GM12892 (cell line): ENCODE results near the gene BCL7A.

Source experiments
- DNase-seq: peaks from one replicate; pipeline ENCODE4 v3.0.0; 2011; ENCODE audit not compliant: insufficient read length
- FAIRE-seq: peaks from 2 replicates; lab custom pipeline; 2011; peaks lifted over from hg19 to GRCh38; lab: Jason Lieb, UNC
- POLR2A ChIP-seq: IDR thresholded peaks from 2 replicates; pipeline ENCODE4 v1.6.1; 2011; ENCODE audit warnings: low read depth, low read length, control low read depth
- POLR2AphosphoS5 ChIP-seq: IDR thresholded peaks from 2 replicates; pipeline ENCODE4 v1.6.1; 2011; ENCODE audit warnings: low read depth, low read length, control low read depth
- TAF1 ChIP-seq: IDR thresholded peaks from 2 replicates; pipeline ENCODE4 v1.6.1; 2011; ENCODE audit warnings: low read depth, mild to moderate bottlenecking, control low read depth, low read length, borderline replicate concordance

BCL7A gene

DNA sequence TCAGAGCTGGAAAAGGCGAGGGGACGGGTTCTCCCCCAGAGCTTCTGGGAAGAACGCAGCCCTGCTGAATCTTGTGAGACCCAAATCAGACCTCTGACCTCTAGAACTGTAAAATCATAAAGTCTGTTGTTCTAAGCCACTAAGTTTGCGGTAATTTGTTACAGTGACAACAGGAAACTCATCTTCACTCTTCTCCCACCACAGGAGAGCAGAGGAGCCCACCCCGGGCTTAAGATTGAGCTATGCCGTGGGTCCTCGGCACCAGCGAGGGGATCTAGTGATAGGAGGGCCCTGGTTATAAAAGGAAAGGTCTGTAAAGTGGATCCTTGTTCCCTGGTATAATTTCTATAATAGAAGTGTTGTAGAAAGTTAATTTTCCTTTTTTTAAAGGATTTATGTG is 64.4 kb downstream of the BCL7A start:
- DNase-seq (no peak), FAIRE-seq (no peak)
- no peak for TF ChIP-seq POLR2A
- TF ChIP-seq POLR2AphosphoS5 = no peak
- TF ChIP-seq TAF1 = no peak

GRCh38 chr12:122086641-122087285 is 65.1 kb downstream of the BCL7A start:
- DNase-seq (no peak), FAIRE-seq (no peak)
- no peak for TF ChIP-seq POLR2A
- no peak for TF ChIP-seq TAF1
- TF ChIP-seq POLR2AphosphoS5 = no peak

DNA sequence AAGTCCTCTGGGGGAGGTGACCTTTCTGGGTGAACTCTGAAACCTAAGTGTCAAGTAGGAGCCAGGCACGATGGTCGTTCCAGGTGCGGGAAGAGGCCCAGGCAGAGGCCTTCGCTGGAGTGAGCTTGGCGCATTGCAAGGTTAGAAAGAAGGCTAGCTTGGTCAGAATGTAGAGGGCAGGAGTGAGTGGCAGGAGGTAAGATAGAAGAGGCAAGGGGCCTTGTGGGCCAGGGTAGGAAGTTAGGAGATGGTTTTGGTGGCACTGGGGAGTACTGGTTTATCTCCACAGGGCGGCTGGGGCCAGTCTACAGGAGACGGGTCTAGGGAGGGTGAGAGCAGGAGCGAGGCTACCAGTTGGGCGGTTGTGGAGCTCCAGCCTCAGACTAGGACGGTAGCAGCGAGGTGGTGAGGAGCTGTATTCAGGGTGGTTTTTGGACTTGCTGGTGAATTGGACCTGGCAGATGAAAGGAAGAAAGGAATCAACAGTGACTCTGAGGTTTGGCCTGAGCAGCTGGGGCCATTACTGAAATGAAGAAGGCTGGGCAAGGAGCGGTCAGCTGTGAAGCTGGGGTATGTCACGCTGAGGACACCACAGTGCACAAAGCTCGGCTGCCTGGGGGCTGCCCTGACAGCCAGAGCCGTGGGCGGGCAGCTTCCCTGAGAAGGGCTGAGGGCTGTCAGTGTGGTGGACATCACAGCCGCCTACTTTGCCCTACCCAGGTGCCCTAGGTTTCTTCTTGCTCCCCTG is 65.9 kb downstream of the BCL7A start:
- DNase-seq (no peak), FAIRE-seq (no peak)
- TF ChIP-seq POLR2AphosphoS5 (no peak), POLR2A (no peak), TAF1 (no peak)

DNA sequence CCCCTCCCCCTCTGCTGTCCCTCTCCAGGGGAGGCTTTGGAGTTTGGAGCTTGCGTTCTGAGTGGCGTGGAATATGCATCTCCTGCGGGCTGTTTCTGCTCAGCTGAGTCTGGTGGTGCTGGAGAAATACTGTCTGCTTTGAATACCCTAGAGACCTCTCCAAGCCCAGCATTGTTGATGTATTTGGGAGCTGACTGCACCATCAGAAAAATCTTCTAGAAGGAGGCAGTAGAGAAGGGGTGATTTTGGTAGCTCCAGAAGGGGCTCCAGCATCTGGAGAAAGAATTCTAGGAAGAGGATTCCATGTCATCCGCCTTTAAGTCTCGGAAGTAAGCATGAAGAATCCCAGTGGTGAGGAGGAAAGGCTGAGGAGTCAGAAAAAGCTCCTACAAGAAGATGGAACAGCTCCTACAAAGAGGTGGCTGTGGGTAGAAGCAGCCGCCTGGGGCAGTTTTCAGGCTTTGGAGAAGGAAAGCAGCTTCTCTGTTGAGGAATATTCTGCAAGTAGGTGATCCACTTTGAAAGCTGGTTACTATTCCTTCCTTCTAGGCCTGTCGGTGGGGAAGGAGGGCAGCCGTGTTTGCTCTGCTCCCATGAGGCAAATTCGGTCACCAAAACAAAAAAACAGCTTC is 66.6 kb downstream of the BCL7A start:
- TF ChIP-seq POLR2AphosphoS5 = no peak
- no peak for TF ChIP-seq POLR2A
- no peak for TF ChIP-seq TAF1
- FAIRE-seq = no peak
- DNase-seq = no peak

DNA sequence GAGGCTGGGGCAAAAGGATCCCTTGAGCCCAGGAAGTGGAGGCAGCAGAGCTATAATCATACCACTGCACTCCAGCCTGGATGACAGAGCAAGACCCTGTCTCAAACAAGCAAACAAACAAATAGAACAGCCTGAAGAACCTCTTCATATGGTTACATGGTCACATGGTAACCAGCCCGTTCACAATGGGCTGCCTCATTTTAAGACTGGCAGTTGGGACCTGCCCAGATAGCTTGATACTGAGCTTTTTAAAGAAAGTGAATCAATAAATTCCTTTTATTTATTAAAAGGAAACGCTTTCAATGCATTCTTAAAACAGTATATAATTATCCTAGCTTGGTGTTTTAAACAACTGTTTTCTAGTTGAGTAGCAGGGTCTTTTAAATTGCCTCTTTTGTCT is 67.4 kb downstream of the BCL7A start:
- FAIRE-seq (no peak), DNase-seq (no peak)
- TF ChIP-seq TAF1 (no peak), POLR2A (no peak), POLR2AphosphoS5 (no peak)

DNA sequence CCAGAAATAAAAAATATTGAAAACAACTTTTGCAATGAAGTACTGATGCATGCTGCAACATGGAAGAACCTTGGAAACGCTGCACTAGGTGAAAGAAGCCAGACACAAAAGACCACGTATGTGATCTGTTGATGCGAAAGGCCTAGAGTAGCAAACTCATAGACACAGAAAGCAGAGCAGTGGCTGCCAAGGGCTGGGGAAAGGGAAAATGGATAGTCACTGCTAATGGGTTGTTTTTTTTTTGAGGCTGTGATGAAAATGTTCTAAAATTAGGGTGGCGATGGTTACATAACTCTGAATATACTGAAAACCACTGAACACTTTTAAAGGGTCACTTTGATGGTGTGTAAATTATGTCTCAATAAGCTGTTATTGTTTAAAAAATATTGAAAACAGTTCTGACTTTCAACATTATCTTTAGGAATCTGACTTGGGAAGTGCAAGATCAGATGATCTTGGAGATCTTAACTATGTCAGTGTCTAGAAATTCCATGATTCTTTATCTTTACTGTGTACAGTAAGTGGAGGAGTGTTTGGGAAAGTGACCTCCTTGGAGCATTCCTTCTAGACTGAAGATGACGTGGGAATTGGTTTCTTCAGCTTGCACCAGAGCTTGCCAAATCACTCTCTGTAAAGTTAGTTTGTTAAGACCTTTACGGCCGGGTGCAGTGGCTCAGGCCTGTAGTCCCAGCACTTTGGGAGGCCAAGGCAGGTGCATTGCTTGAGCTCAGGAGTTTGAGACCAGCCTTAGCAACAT is 69.3 kb downstream of the BCL7A start:
- FAIRE-seq = no peak
- TF ChIP-seq POLR2A = no peak
- no peak for TF ChIP-seq POLR2AphosphoS5
- no peak for DNase-seq

GRCh38 chr12:122093098-122093883 is 71.6 kb downstream of the BCL7A start:
- FAIRE-seq (no peak), DNase-seq (no peak)
- TF ChIP-seq TAF1 = no peak
- no peak for TF ChIP-seq POLR2A
- TF ChIP-seq POLR2AphosphoS5 = no peak

DNA sequence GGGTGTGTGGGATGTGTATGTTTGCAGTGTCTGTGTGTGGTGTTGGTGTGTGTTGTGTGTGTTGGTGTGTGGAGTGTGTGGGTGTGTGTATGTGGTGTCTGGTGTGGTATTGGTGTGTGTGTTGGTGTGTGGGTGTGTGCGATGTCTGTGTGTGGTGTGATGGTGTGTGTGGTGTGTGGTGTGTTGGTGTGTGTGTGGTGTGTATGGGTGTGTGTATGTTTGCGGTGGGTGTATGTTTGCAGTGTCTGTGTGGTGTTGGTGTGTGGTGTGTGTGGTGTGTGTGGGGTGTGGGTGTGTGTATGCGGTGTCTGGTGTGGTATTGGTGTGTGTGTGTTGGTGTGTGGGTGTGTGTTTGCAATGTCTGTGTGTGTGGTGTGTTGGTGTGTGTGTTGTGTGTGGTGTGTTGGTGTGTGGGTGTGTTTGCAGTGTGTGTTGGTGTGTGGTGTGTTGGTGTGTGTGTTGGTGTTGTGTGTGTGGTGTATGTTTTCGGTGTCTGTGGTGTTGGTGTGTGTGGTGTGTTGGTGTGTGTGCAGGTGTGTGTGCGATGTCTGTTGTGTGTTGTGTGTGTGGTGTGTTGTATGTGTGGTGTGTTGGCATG is 72.6 kb downstream of the BCL7A start:
- DNase-seq = no peak
- TF ChIP-seq POLR2AphosphoS5 (no peak), POLR2A (no peak), TAF1 (no peak)
- no peak for FAIRE-seq

- no peak for DNase-seq
- no peak for FAIRE-seq
- TF ChIP-seq POLR2AphosphoS5 = no peak
- TF ChIP-seq POLR2A = no peak
- TF ChIP-seq TAF1 = no peak
These were observed 73.3 kb downstream of the BCL7A start for GRCh38 chr12:122094735-122095631.
